Activated B cell treated with CpG ODN at 0.5 μM for 24 hours (primary cell): ENCODE measurements around the gene BZW1. TPM values are rescaled to one million over a fixed set of nuclear protein-coding genes. Genes with fewer than 3 reads are reported as not detected.

Source experiments
- ATAC-seq: fragments of 200-7000 bp; cut with Tn5 transposase; one replicate; pipeline ENCODE4 v1.10.0; 2021; ENCODE audit warnings: low read depth, mild to moderate bottlenecking, moderate library complexity
- CTCF ChIA-PET: fragments of 350-600 bp; sonication (Branson Sonifier 250); formaldehyde crosslinking; loops from one replicate; lab custom pipeline; 2021; ENCODE audit warnings: antibody characterized with exemption; lab: Charles Lee
- POLR2A ChIA-PET: fragments of 350-600 bp; sonication (Branson Sonifier 250); formaldehyde crosslinking; loops from one replicate; lab custom pipeline; 2021; ENCODE audit warnings: antibody characterized with exemption; lab: Charles Lee
- DNase-seq: peaks from one replicate; pipeline ENCODE4 v3.0.0; 2022
- H3K27ac Mint-ChIP-seq: one replicate; pipeline ENCODE4 v1.8.0; 2020; ENCODE audit warnings: mixed read lengths
- H3K27me3 Mint-ChIP-seq: one replicate; pipeline ENCODE4 v1.8.0; 2021; ENCODE audit warnings: mixed read lengths
- H3K36me3 Mint-ChIP-seq: one replicate; pipeline ENCODE4 v1.8.0; 2021; ENCODE audit warnings: low read depth, mixed read lengths
- H3K4me1 Mint-ChIP-seq: one replicate; pipeline ENCODE4 v1.8.0; 2021; ENCODE audit warnings: mixed read lengths
- H3K4me3 Mint-ChIP-seq: one replicate; pipeline ENCODE4 v1.8.0; 2020; ENCODE audit warnings: mild to moderate bottlenecking, mixed read lengths
- H3K9me3 Mint-ChIP-seq: one replicate; pipeline ENCODE4 v1.8.0; 2020; ENCODE audit warnings: mixed read lengths
- CTCF ChIP-seq: fragments of 200-600 bp; IDR thresholded peaks from one replicate; pipeline ENCODE4 v1.8.0; 2022; ENCODE audit warnings: antibody characterized with exemption, mild to moderate bottlenecking
- intact Hi-C: fragments of 100-400 bp; cut with micrococcal nuclease; formaldehyde crosslinking; loops from one replicate; pipeline ENCODE4 v1.15.1; 2024
- total RNA-seq: library from RNA; stranded (reverse); gene quantifications from 2 replicates; pipeline ENCODE4 v1.2.3, GENCODE V29; 2022

The BZW1 gene
- total RNA-seq, result 174 and 197 TPM in 2 replicates

DNA sequence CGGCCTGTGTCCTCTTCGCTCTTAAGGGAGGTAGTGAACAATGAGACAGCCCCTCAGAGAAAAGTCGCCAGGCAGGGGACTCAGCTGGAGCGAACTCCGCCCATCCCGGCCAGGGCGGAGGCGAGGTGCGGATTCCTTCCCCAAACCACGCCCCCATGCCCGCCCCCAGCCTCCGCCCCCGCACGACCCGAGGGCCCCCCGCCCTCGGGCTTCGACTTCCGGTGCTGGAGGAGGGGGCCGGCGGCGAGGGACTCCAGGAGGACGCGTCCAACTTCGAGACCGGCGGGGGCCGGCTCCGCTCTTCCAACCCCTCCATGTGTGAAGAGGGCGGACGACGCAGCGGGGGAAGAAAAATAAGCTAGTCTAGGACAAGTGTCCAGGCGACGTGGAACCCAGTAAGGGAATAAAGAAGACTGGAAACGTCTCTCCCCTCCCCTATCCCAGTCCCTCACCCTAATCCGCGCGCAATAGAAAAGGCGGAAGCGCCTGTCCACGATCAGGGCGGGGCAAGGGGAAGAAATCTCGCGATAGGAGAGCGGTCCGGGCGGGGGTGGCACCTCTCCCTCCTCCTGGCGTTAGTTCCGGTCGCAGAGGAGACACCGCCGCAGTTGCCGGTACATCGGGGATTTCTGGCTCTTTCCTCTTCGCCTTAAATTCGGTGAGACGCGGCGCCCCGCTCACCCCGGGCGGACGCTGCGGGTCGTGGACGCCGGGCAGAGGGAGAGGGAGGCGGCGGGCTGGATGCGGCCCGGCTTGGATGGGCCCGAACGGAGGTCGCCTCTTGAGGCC is at the start of gene BZW1:
Gene BZW1, plus strand, starts transcription at position 578 of the 789 bp plus-strand sequence. CDS start 1,308 bp downstream, outside the sequence.
- no peaks in the 10 kb centered on the region for H3K9me3 Mint-ChIP-seq
- H3K4me3 Mint-ChIP-seq, result peak within 1 kb of the TSS; percentile 98
- ChIA-PET POLR2A (interaction anchor here (0.5 to 1.4 kb wide), 13 partner anchors 15 to 640 kb away, joined by 3 to 41 read pairs (median 4); partner anchors contain the start of genes CFLAR, CLK1, KCTD18 and NIF3L1), CTCF (interaction anchor here (0.9 kb wide), 1 partner anchor 98 kb away, joined by 5 read pairs; no protein-coding TSS in a partner anchor)
- H3K36me3 Mint-ChIP-seq, result peaks cover 39% of the 10 kb centered on the region
- H3K4me1 Mint-ChIP-seq, result peaks cover 34% of the 10 kb centered on the region
- ATAC-seq (peak; percentile 80), DNase-seq (peak; percentile 94)
- H3K27me3 Mint-ChIP-seq, result no peaks in the 10 kb centered on the region
- TF ChIP-seq CTCF, result no peak
- intact Hi-C loops, result loop anchor here (1.0 to 10.0 kb wide), 18 partner anchors 53 to 1427 kb away; partner anchors contain the start of genes ALS2, C2orf69, CFLAR and CLK1
- peak within 1 kb of the TSS; percentile 99 for H3K27ac Mint-ChIP-seq

DNA sequence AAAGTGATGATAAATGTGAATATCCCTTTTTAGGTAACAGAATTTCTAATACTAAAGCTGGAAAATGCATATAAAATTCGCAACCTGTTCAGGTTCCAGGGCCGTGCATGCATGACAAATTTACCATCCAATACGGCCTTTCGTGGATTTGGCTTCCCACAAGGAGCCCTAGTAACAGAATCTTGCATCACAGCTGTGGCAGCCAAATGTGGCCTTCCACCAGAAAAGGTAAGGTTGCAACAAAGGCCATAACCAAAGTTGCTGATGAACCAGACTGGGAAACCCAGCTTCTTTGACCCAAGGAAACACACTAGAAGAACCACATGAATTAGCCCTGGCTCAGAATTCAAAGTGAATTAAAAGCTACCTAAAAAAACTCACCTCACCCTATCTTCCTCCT is 49.6 kb upstream of the BZW1 start:
- ATAC-seq (no peak), DNase-seq (no peak)
- ChIA-PET CTCF (interaction anchor here (0.7 kb wide), 1 partner anchor 523 kb away, joined by 3 read pairs; no protein-coding TSS in a partner anchor), POLR2A (no interaction called here)
- no peaks in the 10 kb centered on the region for H3K9me3 Mint-ChIP-seq
- H3K4me1 Mint-ChIP-seq, result no peaks in the 10 kb centered on the region
- no peak overlapping the region for H3K27ac Mint-ChIP-seq
- TF ChIP-seq CTCF, result no peak
- H3K4me3 Mint-ChIP-seq, result no peak overlapping the region
- H3K27me3 Mint-ChIP-seq, result no peaks in the 10 kb centered on the region
- intact Hi-C loops, result no loop called here
- no peaks in the 10 kb centered on the region for H3K36me3 Mint-ChIP-seq

- POLR2A ChIA-PET, result no interaction called here
- no peak for ATAC-seq
- no peak overlapping the region for H3K4me3 Mint-ChIP-seq
These were observed 48.3 kb upstream of the BZW1 start for GRCh38 chr2:200763422-200763821.

DNA sequence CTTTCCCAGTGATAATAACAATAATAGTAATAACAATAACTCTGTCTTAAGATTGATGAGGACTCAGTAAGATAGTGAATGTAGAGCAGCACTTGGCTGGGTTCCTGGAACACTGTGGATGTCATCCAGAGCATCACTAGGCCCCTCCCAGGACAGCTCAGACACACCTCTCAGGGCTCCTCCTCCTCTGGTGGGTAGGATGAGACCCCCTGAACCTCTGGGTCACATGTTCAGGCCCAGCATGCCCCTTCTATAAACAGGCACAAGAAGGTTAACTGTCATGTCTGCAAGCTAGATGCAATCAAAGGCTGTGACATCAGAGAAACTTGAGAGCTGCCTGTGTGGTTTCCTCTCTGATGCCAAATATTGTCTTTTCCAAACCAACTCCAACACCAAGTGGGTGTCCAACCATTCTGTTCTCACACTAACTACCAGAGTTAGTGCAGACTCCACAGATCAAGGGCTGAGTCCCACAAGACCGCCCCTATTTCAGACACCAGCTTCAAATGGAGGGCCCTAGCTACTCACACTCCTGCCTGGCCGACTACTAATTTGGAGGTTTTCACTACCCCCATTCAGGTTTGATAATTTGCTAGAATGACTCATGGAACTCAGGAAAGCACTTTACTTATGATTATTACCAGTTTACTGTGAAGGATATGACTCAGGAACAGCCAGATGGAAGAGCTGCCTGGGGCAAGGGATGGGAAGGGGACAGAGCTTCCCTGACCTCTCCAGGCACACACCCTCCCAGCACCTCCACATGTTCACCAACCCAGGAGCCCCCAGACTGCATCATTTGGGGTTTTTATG is 46.4 kb upstream of the BZW1 start:
- no peak for TF ChIP-seq CTCF
- Mint-ChIP-seq H3K27me3 (peaks cover 4% of the 10 kb centered on the region), H3K9me3 (no peaks in the 10 kb centered on the region), H3K4me3 (no peak overlapping the region), H3K36me3 (no peaks in the 10 kb centered on the region), H3K4me1 (no peaks in the 10 kb centered on the region), H3K27ac (no peak overlapping the region)
- intact Hi-C loops, result no loop called here
- CTCF ChIA-PET, result no interaction called here
- DNase-seq, result no peak
- no peak for ATAC-seq
- POLR2A ChIA-PET, result no interaction called here

More at GRCh38 chr2:200763422-200763821, 48.3 kb upstream of the BZW1 start:
- Mint-ChIP-seq H3K27ac (no peak overlapping the region), H3K27me3 (peaks cover 4% of the 10 kb centered on the region), H3K36me3 (no peaks in the 10 kb centered on the region), H3K9me3 (no peaks in the 10 kb centered on the region), H3K4me1 (no peaks in the 10 kb centered on the region)
- CTCF ChIA-PET, result no interaction called here
- DNase-seq, result no peak
- TF ChIP-seq CTCF, result no peak
- intact Hi-C loops, result no loop called here
